ENCODE results near the gene CORO2B.
"Not testable (repeated sequence)": the region's sequence is repeated elsewhere in the genome, so short reads cannot be mapped to it uniquely, and the experiment has no call there.

The CORO2B gene

DNA sequence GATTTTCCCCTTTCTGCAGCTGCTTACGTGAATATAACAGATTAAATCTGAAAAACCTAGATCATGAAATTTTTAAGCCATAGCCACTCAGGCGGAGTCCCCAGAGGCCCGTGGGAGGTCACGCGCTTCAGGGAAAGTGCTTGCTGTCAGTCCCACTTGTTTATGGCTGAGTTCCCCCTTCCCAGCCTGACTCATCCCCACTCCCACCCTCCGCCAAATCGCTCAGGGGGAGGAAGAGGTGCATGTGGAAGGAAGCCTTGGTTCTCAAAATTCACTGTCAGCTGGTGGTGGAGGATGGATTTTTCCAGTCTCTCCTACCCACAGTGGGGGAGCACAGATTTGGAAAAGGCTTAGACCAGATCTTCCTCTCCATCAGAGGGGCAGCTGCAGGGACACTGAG, 67.4 kb downstream of the CORO2B start:
- DNase-seq (ENCODE audit: low spot score): no peak

DNA sequence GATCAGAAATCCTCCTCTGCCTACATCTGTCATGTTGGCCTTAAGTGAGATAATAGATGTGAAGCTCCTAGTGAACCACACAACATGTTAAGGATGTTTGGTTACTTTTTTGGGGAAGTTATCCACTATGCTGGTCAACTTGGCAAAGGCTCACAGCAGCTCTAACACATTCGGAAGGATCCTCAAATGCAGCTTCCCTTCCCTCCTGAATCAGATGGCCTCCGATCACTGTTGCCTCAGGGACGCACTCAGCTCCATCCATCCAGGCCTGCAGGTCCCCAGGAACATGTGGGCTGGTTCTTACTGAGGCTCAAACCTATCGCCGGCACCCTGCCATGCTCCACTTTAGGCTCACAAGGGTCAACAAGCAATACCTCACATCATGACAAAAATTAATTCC, 67.9 kb downstream of the CORO2B start:
- DNase-seq (ENCODE audit: low spot score): no peak

DNA sequence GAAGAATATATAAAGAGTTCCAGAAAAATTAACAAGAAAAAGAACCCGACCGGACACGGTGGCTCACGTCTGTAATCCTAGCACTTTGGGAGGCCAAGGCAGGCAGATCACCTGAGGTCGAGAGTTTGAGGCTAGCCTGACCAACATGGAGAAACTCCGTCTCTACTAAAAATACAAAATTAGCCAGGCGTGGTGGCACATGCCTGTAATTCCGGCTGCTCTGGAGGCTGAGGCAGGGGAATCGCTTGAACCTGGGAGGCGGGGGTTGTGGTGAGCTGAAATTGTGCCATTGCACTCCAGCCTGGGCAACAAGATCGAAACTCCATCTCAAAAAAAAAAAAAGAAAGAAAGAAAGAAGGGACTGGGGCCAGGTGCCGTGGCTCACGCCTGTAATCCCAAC, 68.6 kb downstream of the CORO2B start:
- not testable (repeated sequence) for DNase-seq (ENCODE audit: low spot score)

DNA sequence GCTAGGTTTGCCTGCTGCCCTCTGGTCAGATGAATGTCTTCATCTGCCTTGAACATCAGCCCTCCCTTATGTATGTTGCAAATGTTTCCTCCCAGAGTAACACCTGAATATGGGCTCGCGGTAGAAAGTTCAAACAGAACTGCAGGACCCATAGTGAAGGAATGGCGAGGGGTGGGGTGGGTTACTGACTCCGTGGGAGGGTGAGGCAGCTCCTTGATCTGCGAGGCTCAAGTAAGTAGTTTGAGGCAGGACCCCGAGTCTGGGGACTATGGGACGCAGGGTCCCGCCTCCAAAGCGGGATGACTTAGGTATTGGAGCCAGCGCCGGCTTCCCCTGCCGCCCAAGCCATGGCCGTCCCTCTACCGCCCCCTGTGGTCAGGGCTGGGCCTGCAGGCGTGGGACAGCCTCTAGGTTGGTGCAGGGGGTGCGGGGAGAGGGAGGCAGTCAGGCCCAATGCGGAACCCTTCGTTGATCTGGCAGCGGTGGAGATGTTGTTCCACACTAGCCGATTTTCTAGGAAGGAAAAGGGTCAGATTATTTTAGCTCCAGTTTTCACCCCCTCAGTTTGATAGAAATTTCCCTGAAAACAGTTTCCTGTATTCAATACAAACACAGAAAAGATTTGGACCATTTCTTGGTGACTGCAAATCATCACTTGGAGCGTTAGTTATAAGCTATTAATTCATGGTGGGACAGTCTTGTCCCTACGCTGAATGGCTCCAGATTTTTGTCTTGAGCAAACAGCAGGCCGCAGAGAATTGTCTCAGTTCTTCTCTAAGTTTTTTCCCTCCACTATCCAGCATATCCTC, 72.3 kb downstream of the CORO2B start:
- no peak for DNase-seq (ENCODE audit: low spot score)

DNA sequence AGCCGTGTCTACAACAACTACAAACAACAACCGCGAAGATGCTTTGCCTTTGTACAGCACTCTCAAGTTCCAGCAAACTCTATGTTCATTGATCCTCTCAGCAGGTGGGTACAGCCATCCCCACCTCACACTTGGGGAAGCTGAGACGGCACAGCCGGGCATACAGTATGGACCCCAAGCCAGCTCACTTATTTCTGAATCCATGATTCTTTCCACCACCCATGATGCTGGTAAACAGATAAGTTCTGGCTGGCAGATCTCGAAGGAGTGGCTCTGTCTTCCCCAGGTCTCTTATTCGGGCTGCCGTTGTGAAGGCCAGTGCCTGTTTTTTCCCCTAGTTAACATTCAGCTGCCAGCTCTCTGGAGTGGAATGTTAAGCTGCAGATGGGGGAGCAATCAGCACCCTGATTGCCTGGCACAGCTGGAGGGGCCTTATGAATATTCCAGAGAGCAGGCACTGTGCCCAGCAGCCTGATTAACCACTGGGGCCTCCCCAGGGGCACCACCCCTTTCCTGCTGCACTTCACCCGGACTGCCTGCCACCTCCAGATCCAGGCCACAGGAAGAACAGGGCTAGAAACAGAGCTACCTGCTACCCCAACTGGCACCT, 73.2 kb downstream of the CORO2B start:
- no peak for DNase-seq (ENCODE audit: low spot score)

DNA sequence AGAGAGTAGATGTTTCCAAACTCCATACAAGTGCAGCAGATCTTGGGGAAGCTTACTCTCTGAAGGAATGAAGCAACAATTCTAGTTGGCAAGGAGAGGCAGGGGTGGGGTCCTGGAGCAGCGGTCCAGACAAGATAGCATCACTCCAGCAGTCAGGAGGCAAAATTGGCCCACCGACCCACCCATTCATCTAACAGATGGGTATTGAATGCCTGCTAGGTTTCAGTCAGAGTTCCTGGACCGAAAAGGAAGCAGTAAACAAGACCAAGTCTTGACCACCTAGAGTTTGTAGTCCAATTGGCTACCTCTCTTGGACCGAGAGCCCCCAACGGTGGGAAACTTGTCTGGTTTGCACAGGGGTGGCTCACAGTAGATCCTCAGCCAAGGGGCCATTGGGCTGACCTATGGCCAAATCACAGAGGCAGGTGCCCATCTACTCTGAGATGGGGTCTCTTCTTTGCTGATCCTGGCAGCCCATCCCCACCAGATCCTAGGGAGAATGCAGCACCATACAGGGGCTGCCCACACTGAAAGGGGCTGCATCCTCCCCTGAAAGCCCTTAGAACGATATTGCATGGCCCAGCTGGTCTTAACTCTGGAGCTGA, 74.3 kb downstream of the CORO2B start:
- no peak for DNase-seq (ENCODE audit: low spot score)

DNA sequence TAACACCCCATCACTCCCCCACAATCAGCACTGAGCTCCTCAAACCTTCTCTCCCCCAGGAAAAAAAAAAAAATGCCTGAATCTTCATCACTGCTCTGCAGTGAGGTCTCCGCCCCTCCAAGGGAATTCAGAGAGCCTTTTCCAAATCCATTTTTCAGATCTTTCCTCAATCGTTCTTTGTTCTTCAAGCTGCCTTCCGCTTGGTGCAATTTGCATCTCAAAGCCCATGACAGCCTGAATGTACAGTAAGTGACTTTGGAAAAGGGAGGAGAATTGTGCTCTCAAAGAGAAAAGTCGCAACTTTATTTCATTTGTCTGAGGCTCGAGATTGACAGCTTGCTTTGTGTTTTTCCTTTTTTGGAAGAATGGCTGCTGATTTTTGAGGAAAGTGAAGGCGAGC, 75.0 kb downstream of the CORO2B start:
- DNase-seq (ENCODE audit: low spot score): no peak

DNA sequence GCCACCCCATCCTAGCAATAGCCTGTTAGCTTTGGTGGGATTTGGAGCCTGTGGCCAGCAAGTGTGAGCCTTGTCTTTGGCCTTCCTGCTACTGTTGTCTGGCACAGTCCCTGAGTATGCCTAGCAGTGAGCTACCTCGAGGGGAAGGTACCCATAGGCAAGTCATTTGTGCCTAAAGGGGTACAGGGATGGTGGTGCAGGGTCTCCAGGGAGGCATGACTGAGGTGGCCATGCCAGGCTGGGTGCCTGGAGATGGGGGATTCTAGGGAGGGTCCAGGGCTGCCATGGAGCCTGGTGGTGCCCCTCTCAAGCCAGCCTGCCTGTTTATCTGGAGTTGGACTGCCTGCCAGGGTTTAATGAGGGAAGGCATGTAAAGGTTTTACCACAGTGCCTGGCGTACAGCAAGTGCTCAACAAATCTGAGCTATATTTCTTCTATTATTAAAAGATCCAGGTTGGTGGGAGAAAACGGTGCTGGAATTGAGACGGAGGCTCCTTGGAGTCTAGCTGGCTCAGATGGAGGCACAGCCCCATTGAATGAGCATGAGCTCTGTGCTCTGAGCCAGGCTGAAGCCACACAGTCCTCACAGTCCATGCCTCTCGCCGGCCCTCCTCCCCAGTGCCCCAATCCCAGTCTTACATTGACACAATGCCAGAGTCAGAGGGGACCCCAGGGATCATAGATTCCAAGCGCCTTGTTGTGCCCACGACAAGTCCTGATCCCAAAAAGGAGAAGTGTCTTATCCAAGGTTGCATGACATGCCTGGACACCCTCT, 76.2 kb downstream of the CORO2B start:
- DNase-seq (ENCODE audit: low spot score): no peak

DNA sequence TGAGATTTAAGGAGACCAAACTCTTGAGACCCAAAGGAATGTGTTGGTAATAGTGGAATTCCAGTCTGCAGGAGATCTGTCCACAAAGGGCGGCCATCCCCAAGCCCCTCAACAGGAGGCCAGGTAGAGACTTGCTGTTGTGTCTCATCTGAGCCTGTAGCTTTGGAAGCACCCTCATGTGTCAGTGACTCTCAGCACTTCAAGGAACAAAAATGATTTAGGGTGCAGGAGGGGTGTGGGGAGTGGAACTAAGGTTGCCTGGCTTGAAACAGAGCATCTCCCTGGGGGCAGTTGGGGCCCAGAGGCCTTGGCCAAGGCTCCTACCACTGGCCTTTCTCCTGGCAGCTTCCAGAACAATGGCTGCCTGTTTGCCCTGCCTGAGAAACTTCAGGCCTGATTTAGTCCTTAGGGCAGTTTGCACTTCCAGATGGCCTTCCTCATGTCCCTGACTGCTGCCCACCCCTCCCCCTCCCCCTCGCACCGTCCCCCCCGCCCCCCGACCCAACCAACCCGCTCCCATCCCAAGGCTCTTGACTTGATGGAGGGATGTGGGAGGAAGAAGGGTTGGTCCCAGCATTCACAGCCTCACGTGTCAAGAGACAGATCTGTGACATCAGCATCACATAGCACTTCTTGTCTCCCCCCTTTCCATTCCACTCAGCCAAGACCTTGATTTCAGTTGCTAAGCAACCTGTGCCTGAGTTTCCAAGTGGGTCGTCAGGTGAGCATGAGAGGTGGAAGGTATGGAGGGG, 77.1 kb downstream of the CORO2B start:
- DNase-seq (ENCODE audit: low spot score): no peak

DNA sequence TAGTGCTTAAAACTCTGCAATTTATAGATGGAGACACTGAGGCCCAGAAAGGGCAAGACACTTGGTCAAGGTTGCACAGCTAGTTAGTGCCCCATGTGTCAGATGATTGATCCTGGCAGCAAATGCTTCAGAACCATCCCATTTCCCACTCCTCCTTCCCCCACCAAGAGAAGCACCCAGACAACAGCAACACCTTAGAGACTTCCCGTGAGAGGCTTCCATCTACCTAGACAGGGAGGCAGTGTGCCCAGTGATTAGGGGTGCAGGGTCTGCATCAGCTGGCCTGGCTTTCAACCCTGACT, 77.6 kb downstream of the CORO2B start:
- DNase-seq (ENCODE audit: low spot score): no peak

DNA sequence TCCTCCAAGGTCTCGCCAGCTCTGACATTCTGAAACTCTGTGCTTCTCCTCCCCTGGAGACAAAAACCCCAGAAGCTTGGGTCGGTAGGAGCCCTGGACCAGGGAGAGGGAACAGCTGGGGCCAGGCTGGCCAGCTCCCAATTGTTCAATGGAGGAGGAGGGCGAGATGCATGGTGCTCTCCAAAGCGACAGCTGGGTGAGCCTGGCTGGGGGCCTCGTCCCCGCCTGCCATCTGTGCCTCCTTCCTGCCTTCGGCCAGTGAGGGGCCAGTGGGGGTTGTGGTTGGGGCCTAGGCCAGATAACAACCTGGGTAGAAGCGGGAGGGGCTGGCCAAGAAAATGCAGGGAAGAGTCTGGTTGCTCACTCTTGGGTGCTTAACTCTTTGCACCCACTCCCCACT, 79.4 kb downstream of the CORO2B start:
- no peak for DNase-seq (ENCODE audit: low spot score)

DNA sequence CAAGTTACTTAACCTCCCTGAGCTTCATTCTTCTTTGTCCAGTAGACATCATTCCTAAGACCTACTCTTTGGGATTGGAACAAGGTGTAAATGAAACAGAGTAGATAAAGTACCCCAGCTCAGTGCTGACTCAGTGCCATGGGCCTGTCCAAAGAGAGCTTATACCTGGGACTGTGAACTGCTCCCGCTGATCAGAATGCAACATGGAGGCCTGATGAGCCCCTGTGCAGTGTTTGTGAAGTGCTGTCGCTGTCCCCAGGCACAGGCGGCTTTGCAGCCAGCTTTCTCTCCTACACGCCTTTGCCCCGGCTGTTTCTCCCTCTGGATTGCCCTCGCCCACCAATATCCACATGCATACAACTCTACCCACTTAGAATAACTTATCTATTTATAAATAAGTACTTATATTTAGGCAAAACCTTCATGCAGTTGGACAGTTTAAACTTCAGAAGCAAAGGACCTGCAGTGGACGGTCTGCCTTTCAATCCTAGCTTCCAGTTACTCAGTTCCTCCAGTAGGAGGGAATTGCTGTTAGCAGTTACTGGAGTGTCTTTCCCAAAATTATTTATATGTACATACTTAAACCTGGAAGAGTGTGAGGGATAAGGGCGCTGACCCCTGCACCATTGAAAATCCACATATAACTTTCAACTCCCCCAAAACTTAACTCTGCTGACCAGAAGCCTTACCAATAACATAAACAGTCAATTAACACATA, 80.0 kb downstream of the CORO2B start:
- no peak for DNase-seq (ENCODE audit: low spot score)

DNA sequence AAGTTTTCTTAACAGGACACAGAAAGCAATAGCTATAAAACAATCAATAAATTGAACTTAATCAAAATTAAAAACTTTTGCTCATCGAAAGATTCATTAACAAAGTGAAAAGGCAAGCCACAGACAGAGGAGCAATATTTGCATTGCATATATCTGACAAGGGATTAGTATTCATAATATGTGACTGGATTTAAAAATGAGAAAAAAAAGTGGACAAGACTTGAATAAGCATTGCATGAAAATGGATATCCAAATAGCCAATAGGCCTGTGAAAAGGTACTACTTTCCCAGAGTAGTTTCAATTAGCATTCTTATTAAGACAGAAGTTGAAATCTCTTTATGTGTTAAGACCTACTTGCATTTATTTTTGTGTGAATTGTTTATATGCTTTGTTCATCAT, 84.7 kb downstream of the CORO2B start:
- DNase-seq (ENCODE audit: low spot score): no peak

DNA sequence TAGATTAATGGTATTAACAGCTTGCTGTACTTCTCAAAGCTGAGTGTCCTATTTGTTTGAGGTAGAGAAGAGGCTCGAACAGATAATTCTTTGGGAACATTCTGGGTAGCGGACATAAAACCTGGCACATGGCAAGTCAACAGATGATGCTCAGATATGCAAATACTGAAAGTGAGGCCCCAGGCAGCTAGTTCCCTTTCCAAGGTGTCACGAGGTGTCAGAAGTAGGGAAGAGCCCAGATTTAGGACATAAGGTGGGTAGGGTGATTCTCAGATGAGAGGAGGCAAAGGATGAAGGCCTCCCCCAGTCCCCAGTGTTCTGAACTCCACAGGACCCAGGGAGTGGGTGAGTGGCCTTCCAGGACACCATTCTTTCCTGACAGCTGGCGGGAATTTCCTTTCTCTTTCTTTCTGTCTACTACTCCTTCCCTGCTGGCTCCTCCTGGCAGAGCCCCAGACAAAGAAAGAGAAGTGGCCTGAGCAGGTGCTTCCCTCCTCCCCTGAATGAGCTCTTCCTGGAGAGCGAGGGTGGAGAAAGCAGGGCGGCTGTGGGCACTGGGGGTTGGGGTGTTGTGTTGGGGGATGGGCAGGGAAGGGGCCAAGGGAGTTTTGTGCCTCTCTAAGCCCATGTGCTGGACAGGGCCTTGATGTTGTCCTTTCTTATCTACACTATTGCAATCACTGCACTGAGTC, 87.5 kb downstream of the CORO2B start:
- DNase-seq (ENCODE audit: low spot score): no peak

DNA sequence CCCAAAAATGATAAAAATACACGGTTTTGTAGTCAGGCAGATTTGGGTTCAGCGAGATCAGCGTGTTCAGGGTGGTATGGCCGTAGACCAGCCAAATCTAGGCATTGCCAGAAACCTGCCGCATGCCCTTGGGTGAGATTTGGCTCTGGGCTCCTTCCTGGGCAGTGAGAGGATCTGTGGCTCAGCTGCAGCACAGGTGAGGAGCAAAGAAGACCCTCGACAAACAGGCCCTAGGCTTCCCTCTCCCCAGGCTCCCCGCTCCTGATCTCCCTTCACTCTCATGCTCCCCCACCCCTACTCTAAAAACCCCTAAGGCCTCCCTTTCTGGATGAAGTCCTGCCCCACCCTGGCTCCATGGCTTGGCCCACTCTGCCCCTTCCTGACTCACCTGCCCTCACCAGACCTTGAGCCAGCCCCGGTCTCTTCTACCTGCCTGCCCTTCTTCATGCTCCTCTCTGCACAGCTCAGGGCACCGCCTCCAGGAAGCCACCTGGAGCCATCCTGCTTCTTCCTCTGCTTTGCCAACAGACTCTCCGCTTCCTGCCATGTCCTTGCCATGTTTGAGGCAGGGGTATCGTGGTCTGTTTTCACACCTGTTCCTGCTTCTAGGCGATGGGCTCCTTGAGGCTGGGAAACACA, 88.1 kb downstream of the CORO2B start:
- DNase-seq (ENCODE audit: low spot score): no peak

DNA sequence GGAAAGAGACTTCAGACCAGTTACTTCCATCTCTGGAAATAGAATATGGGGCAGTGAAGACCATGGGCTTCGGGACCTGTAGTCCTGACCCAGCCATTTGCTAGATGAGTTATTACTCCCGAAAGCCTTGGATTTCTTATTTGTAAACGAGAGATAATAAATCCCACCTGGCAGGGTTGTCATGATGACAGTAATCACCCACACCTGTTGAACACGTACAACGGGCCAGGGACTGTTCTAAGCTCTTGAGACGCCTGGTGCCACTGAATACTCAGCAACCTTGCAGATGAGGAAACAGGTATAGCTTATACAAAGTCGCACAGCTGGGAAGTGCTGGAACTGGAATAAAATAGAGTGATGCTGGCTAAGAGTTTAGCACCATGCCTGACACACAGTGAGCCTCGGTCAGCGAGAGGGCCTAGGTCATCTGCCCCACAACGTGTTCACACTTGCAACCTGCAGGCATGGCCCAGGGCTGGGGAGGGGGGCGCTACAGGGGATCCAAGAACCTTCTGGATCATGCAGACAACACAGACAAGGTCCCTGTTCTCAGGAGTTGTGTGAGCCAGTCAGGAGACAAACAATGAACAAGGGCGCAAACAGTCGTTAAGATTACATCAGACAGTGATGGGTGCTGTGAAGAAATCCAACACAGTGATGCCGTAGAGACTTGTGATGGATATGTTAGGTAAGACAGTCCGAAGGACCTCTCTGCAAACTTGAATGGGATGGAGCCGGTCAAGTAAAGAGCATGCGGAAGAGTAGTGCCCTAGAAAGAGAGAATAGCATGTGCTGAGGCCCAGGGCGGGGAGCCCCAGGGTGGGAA, 89.2 kb downstream of the CORO2B start:
- DNase-seq (ENCODE audit: low spot score): no peak

DNA sequence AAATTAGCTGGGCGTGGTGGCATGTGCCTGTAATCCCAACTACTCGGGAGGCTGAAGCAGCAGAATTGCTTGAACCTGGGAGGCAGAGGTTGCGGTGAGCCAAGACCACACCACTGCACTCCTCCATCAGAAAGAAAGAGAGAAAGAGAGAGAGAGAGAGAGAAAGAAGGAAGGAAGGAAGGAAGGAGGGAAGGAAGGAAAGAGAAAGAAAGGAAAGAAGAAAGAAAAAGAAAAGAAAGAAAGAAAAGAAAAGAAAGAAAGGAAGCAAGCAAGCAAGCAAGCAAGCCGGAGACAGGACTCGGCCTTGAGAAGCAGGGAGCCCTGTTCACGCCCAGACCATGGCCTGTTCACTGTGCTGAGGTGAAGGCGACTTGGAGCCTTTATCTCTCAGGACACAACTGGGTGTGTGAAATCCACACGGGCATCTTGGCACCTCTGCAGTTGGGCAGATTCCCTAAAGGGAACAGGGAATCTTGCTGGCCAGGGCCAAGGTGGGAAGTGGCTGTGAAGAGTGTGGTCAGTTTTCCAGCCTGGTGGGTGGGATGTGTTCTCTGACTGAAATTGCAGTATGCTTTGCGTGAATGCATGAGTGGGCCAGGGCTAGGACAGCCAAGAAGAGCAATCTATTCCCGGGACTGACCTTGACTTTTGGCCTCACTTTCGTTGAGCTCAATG, 90.3 kb downstream of the CORO2B start:
- DNase-seq (ENCODE audit: low spot score): no peak

DNA sequence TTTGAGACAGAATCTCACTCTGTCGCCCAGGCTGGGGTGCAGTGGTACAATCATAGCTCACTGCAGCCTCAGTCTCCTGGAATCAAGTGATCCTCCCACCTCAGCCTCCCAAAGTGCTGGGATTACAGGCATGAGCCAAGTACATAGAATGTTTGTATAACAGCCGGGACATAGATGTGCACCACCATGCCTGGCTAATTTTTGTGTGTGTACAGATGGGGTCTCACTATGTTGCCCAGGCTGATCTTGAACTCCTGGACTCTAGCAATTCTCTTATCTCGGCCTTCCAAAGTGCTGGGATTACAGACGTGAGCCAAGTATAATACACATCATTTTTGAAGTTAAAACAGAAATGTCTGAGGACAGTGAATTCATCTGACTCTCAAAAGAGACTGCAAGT, 93.5 kb downstream of the CORO2B start:
- DNase-seq (ENCODE audit: low spot score): no peak
